HL-60 (cell line): ENCODE data around the gene ZNF618.

Experiments
- DNase-seq, 2 experiments: peaks; one replicate each; pipeline ENCODE4 v3.0.0-alpha.2; 2010 to 2020; ENCODE audit warnings: low read depth in 1 of 2, low spot score in 1 of 2
- H3K27ac ChIP-seq: fragments of 250-450 bp; sonication (Bioruptor Pico); replicated peaks from 2 replicates; pipeline ENCODE4 v1.5.1; 2020; ENCODE audit warnings: mild to moderate bottlenecking, moderate library complexity
- H3K27me3 ChIP-seq: fragments of 250-450 bp; sonication (Bioruptor Pico); 2 replicates; pipeline ENCODE4 v1.5.1; 2021; ENCODE audit warnings: mild to moderate bottlenecking, moderate library complexity; ENCODE audit not compliant: insufficient read depth, poor library complexity, severe bottlenecking
- H3K4me3 ChIP-seq: replicated peaks from 2 replicates; pipeline ENCODE4 v1.5.1; 2011; ENCODE audit warnings: mild to moderate bottlenecking, control low read depth, low read length; ENCODE audit not compliant: insufficient read depth
- GABPA ChIP-seq: IDR thresholded peaks from 2 replicates; pipeline ENCODE4 v1.6.1; 2012; ENCODE audit warnings: low read depth
- POLR2AphosphoS5 ChIP-seq: IDR thresholded peaks from 2 replicates; pipeline ENCODE4 v1.6.1; 2012; ENCODE audit warnings: low read depth
- REST ChIP-seq: IDR thresholded peaks from 2 replicates; pipeline ENCODE4 v1.6.1; 2012; ENCODE audit warnings: low read depth; ENCODE audit not compliant: insufficient replicate concordance
- SPI1 ChIP-seq: IDR thresholded peaks from 2 replicates; pipeline ENCODE4 v1.6.1; 2012; ENCODE audit warnings: low read depth, mild to moderate bottlenecking, borderline replicate concordance
- TF ChIP-seq, protein P1 (sequence below): IDR thresholded peaks from one replicate; pipeline ENCODE4 v1.5.1; 2011; ENCODE audit warnings: low read length, control low read depth, inconsistent platforms; ENCODE audit not compliant: insufficient read depth

The ZNF618 gene

GRCh38 chr9:114051706-114052105, 175.6 kb downstream of the ZNF618 start:
- Histone ChIP-seq H3K4me3 (no peak overlapping the region), H3K27ac (no peak overlapping the region), H3K27me3 (no peaks in the 10 kb centered on the region)
- no peak for DNase-seq
- TF ChIP-seq REST (no peak), GABPA (no peak), SPI1 (no peak), POLR2AphosphoS5 (no peak)
- TF ChIP-seq, protein P1, sequence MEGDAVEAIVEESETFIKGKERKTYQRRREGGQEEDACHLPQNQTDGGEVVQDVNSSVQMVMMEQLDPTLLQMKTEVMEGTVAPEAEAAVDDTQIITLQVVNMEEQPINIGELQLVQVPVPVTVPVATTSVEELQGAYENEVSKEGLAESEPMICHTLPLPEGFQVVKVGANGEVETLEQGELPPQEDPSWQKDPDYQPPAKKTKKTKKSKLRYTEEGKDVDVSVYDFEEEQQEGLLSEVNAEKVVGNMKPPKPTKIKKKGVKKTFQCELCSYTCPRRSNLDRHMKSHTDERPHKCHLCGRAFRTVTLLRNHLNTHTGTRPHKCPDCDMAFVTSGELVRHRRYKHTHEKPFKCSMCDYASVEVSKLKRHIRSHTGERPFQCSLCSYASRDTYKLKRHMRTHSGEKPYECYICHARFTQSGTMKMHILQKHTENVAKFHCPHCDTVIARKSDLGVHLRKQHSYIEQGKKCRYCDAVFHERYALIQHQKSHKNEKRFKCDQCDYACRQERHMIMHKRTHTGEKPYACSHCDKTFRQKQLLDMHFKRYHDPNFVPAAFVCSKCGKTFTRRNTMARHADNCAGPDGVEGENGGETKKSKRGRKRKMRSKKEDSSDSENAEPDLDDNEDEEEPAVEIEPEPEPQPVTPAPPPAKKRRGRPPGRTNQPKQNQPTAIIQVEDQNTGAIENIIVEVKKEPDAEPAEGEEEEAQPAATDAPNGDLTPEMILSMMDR = no peak

DNA sequence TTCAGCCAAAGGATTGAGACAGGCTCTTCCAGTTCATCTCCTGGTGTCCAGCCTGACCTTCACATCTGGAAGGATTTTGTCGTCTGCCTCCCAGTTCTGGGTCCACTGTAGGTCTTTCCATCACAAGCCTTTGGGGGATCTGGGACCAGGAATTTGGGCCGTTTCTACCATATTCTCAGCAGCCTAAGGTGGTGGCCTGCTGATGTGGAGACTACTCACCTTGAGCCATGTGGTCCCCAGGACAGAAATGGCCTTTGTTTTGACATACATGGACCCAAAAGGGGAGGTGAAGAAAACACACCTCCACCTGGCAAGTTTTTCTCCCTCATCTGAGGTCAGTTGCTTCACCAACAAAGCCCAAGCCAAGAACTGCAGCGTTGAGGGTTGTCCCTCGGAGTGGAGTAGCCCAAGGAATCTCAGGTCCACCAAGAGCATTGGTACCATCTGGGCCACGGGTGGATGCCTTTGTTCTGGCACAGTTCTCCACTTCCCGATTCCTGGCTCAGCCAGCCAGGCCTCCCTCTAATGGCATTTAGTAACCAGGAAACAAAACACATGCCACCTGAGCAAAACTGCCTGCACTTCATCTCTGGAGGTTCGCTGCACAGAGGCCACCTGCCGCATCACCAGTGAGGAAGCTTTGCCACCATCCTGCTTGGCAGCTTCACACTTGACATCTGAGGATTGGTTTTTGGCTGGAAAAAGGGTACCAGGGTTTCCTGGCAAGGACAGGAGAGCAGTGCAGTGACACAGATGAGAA, 177.3 kb downstream of the ZNF618 start:
- no peak overlapping the region for H3K27ac ChIP-seq

GRCh38 chr9:114054191-114054690, 178.1 kb downstream of the ZNF618 start:
- DNase-seq = no peak
- Histone ChIP-seq H3K27me3 (no peaks in the 10 kb centered on the region), H3K27ac (no peak overlapping the region), H3K4me3 (no peak overlapping the region)
- TF ChIP-seq POLR2AphosphoS5 = no peak
- no peak for TF ChIP-seq SPI1
- no peak for TF ChIP-seq GABPA
- no peak for TF ChIP-seq REST
- TF ChIP-seq, protein P1 = no peak

More for the DNA sequence above, 177.3 kb downstream of the ZNF618 start:
- no peak overlapping the region for H3K4me3 ChIP-seq
- no peak for TF ChIP-seq REST
- no peak for TF ChIP-seq POLR2AphosphoS5
- TF ChIP-seq, protein P1 = no peak
- TF ChIP-seq SPI1 = no peak
- TF ChIP-seq GABPA = no peak
- H3K27me3 ChIP-seq = no peaks in the 10 kb centered on the region
- no peak for DNase-seq
